Stimulated activated CD4-positive, alpha-beta T cell treated with anti-CD3 and anti-CD28 coated beads, Interleukin-2, amount 100 ng/mL, for 48 hours (primary cell): ENCODE results near the gene PAX2.

Experiments used
- DNase-seq, 2 donors: peaks; one replicate each; pipeline ENCODE4 v3.0.0-alpha.2; 2020

PAX2 gene

DNA sequence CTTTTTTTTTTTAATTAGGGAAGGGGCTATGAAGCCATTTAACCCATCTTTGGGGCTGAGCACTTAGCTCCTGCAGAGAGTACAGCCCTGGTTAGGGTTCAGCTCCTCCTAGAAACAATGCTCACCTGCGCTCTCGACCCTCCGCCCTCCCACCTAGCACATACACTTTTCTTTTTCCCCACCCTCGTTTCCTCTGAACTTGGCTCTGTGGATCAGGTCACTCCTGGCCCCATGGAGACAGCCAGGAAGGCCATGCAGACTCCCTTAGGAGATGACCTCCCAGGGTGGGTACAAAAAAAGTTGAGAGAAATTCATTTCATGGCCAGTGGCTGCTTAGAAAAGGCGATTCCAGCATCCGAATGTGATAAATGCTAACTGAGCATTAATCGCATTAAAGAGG is 15.8 kb downstream of the PAX2 start:
- DNase-seq = no peak

- DNase-seq = no peak
These were observed 17.8 kb downstream of the PAX2 start for GRCh38 chr10:100763043-100763747.

- DNase-seq = no peak
These were observed 21.5 kb downstream of the PAX2 start for GRCh38 chr10:100766693-100767421.

GRCh38 chr10:100767422-100767775 is 22.0 kb downstream of the PAX2 start:
- DNase-seq = no peak

DNA sequence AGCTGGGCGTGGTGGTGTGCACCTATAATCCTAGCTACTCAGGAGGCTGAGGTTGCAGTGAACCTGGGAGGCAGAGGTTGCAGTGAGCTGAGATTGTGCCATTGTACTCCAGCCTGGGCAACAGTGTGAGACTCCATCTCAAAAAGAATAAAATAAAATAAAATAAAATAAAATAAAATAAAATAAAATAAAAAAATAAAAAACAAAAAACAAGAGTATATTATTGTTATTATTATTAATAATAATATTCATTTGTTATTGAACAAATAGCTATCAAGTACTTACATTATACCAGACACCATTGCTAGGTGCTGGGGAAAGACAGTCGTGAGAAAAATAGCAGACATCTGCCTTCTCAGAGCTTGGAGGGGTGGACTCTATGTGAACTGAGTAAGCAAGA is 24.1 kb downstream of the PAX2 start:
- no peak for DNase-seq

GRCh38 chr10:100773646-100774045 is 28.3 kb downstream of the PAX2 start:
- DNase-seq = no peak

DNA sequence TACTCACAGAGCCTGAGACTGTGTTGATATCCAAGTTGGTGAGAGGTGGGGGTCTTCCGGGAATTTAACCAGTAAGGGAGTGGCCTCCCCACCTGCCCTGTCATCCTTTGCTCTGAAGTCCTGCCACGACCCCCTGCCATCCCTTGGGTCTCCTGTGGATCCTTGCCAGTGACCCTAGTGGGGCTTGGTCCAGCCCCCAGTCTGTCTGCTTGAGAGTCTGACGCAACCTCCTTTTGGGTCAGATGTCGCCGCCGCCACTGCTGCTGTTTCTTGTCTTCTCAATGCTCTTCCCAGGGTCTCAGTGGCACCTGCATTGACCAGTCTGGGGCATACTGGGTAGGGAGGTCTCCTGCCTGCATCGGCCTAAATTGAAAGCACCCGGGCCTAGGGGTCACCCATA is 28.8 kb downstream of the PAX2 start:
- no peak for DNase-seq

- no peak for DNase-seq
These were observed 29.5 kb downstream of the PAX2 start for GRCh38 chr10:100774876-100775275.

- no peak for DNase-seq
These were observed 30.0 kb downstream of the PAX2 start for GRCh38 chr10:100775386-100775785.

DNA sequence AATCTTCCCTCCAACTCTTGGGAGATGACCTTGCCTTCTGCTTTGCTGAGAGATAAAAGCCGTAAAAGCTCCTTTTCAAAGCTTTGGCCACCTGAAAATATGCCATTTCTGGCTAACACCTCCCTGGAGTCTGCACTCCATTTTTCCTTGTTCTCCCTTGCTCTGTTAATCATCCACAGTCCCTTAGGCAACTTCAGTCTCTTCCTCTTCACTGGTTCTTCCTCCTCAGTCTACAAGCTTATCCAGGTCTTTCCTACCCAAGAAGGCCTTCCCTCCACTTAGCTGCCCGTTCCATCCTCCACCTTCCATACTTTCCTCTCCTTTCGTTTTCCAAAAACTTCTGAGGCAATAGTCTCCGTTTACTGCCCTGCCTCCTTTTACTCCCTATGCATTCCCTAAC is 30.5 kb downstream of the PAX2 start:
- DNase-seq = no peak

DNA sequence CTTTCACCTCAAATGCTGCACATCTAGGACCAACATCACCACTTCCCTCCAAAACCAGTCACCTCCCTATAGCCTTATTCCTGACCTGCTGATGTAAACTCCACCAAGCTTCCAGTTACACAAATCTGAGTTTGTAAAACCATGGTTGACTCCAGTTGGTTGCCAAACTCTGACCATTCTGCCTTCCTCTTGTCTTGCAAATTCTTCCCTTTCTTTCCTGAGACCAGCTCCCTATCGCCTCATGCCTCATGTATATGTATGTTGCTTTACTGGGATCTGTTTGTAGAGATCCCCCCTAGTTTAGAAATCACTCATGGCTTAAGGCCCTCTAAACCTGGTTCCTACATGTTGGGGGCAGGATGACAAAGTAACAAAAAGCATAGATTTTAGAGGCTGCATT is 31.3 kb downstream of the PAX2 start:
- no peak for DNase-seq

- no peak for DNase-seq
These were observed 33.9 kb downstream of the PAX2 start for GRCh38 chr10:100779329-100779728.

GRCh38 chr10:100780324-100780723 is 34.9 kb downstream of the PAX2 start:
- DNase-seq = no peak

DNA sequence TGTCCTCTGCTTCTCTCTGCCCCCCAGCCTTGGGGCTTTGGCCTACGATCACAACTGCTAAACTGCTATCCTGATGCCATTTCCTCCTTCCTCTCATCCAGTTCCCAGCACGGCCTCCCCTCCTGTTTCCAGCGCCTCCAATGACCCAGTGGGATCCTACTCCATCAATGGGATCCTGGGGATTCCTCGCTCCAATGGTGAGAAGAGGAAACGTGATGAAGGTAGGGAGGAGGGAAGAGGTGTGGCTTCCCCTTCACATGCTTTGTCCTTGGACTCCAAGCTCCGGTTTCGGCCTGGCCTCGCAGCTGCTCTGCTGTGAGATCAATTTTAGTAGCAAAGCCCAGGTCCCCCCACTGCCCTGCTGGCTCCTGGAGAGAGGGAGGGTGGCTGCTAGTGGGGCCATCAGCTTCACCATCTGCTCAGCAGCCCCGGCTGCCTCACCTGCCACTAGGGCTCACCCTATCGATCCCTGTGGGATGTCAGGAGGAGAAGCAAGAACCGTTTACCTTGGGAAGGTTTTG is 35.8 kb downstream of the PAX2 start:
- no peak for DNase-seq

DNA sequence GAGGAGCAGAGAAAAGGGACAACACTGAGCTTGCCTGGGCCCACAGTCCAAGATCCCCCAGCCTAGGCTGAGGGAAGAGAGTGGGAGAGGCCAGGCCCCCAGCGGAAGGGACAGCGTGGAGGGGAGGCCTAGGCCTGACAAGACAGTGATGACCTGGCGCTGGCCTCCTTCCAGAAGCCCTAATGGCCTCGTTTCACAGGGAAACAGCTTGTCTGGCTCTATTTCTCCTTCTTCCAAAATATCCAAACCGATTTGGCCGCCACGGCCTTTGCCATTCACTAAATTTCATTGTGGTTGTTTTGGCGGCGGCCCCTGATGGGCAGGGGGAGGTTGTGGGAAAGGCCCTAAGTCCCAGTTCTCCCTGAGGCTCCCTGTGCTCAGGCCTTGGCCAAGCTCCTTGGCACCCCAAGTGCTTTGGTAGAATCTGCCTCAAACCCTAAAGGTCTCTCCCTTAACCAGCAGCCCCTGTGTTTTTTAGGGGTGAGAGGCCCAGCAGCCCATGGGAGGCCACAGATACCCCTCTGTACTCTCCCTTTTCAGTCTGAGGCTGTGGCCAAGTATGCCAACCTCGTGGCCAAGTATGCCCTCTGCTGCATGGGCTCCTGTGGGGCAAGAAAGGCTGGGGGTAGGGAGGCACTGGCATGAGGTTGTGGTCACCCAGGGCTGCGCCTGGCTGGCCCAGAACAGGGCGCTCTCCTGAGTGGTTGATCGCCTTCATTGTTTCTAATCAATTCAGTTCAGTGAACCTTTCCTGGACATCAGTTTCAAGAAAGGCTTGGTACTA is 37.3 kb downstream of the PAX2 start:
- DNase-seq = no peak

DNA sequence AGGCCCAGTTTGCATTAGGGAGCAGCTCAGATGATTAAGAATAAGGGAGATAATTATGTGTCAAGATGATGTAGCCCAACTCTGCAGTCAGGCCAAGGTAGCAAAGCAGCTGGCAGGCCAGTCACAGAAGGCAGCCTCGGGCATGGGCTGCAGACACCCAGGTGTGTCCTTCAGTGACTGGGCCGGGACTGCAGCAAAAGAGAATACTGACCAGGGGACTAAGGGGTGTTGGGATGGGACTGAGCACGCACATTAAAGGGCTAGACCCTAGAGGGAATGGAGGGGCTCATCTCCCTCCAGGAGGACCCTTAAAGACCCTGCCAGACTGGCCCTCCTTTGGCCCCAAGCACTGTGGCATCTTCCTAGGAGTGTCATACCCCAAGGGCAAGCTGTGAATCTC is 38.7 kb downstream of the PAX2 start:
- DNase-seq = no peak

DNA sequence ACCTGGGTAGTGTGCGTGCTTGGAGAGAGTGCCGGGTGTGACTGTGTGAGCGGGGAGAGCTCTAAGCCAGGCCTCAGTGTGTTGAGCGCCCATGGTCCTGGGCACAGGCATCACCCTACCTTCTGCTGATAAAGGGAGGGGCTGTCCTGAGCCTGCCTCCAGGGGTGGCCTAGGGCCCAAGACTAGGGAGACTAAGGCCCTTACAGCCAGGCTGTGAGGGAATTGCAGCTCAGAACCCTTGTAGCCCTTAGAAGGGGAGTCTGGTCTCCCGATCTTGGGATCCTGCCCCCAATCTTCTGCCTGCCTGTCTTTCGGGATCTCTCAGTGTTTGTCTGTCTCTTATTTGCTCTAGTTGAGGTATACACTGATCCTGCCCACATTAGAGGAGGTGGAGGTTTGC is 41.2 kb downstream of the PAX2 start:
- no peak for DNase-seq

DNA sequence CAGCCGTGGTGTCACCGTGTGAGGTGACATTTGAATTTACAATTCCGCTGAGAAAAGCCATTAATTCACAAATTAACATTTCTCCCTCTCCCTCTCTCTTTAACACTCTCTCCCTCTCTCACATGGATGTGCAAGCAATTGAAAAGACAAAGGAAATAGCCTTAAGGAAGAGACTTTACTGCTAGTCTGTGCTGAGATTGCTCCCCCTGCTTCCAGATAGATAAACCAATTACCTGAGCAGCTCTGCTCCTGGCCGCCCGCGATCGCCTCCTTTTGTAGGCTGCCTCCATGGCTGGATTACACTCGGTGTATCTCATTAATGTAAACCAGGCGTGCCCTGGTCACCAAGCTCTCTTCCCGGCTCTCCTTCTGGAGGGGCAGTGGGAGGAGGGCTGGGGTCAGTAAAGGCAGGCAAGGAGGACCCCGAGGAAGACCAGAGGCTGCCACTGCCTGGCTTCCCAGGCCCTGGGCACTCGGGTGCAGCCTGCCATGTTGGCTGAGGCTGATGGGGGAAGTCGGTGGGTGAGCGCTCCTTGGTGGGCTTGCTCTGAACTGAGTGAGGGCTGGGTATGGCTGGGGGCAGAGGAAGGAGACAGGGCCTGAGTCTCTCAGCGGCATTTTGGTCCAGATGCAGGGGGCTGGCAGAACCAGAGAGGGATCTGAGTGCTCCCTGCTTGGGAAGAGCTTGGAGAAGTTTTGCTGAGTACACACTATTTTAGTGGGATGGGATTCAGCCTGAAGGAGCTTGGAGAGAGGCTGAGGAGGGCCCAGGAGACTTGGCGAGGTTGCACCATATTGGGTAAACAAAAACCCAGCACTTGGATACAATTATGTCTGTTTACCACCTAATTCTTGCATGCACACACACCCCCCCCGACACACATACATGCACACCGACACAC is 42.9 kb downstream of the PAX2 start:
- no peak for DNase-seq

- no peak for DNase-seq
These were observed 45.4 kb downstream of the PAX2 start for GRCh38 chr10:100790761-100791208.

DNA sequence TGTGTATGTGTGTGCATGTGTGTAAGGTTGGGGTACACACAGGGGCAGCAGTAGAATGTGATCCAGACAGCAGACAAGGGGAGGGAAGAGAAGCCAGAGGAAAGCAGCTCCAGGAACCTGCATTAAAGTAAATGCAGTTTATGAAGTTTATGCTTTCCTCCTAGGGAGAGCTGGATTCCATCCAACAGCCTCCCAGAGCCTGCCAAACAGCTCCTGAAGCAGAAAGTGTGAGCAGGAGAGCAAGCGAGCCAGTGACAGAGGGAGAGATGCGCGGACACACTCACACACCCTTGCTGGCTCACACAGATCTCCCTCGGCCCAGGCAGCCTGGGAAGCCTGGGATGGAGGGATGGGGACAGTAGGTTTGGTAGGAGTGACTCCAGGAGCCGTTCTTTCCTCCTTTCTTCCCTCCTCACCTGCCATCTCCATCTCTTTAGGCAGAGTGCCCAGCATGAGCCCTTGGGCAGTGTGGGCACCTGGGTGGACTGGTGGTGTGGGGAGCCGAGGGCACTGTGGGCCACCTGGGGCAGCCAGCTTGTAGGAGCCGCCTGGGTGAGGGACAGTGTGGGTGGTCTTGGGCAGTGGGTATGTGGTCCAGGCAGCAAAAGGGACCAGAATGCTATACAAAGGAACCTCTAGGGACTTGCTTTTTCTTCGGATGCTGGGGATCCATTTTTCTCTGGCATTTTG is 46.1 kb downstream of the PAX2 start:
- no peak for DNase-seq

DNA sequence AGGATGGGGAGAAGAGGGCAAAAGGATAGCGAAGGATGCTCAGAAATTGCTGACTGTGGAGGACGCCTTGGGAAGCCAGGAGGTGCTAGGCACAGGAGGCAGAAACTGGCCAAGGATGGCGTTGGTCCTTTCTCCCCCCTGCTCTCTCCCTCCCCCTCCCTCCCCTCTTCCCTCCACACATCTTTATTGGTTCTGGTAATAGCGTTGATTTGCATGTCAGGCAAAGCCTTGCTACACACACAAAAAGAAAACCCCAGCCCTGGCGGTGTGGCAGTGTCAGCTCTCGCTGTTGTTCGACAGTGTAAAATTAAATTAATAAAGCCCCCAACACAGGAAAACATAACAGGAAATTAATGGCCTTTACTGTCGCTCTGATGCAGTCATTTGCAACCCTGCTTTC is 47.2 kb downstream of the PAX2 start:
- no peak for DNase-seq

GRCh38 chr10:100793055-100793454 is 47.7 kb downstream of the PAX2 start:
- no peak for DNase-seq
